Measurements from ENCODE around the gene ARSJ.

GRCh38 chr4:113851816-113852215 is 127.6 kb downstream of the ARSJ start:
- TF ChIP-seq CTCF (IDR thresholded peaks at IDR 0.05; ENCODE audit: insufficient read depth, low read length, poor library complexity, severe bottlenecking), result no peak
- no peak for TF ChIP-seq EZH2phosphoT487 (conservative IDR thresholded peaks at IDR 0.05; ENCODE audit: low read length)
